ENCODE data around the gene CHPF.
A peak's percentile ranks its signal among the peaks of the same experiment; 100 is the strongest.

The CHPF gene

DNA sequence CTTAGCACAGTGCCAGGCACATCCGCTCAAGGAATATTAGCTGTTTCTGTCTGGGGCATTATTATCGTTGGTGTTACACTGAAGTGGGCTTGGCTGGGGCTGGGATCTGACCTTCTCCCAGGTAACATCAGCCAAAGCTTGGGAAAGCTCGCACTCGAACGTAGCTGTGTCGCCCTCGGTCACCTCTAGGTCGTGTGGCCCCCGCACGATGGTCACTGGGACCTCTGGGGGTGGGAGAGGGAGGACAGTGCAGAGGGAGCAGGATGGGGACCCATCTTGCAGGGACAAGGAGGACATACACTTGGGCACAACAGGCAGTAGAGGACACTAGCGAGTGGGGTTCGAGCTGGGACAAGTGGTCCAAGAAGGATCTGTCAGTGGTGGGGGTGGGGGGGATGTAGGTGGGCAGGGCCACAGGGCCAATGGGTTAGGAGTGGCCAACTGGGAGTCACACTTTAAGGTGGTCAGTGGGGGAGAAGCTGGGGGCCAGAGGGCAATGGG is 9.9 kb upstream of the CHPF start:
- H3K4me3 ChIP-seq (replicated peaks; ENCODE audit: insufficient read depth, low read length) = no peak overlapping the region
- peaks cover 28% of the 10 kb centered on the region for H3K27me3 ChIP-seq (ENCODE audit: insufficient read depth, poor library complexity, severe bottlenecking)

DNA sequence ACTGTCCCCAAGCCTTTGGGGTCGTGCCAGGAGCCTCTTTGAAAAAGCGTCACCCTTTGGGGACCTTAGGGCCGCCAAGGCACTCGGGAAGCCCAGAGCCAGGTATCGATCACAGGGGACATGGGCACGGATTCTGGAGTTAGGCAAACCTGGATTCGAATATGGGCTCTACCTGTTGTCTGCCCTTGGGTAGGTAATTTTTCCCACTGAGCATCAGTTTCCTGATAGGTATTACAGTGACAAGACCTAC is 9.5 kb upstream of the CHPF start:
- H3K27me3 ChIP-seq (ENCODE audit: insufficient read depth, poor library complexity, severe bottlenecking) = peaks cover 28% of the 10 kb centered on the region
- no peak overlapping the region for H3K27ac ChIP-seq (replicated peaks)
- H3K4me3 ChIP-seq (replicated peaks; ENCODE audit: insufficient read depth, low read length) = no peak overlapping the region
- TF ChIP-seq, protein P1, sequence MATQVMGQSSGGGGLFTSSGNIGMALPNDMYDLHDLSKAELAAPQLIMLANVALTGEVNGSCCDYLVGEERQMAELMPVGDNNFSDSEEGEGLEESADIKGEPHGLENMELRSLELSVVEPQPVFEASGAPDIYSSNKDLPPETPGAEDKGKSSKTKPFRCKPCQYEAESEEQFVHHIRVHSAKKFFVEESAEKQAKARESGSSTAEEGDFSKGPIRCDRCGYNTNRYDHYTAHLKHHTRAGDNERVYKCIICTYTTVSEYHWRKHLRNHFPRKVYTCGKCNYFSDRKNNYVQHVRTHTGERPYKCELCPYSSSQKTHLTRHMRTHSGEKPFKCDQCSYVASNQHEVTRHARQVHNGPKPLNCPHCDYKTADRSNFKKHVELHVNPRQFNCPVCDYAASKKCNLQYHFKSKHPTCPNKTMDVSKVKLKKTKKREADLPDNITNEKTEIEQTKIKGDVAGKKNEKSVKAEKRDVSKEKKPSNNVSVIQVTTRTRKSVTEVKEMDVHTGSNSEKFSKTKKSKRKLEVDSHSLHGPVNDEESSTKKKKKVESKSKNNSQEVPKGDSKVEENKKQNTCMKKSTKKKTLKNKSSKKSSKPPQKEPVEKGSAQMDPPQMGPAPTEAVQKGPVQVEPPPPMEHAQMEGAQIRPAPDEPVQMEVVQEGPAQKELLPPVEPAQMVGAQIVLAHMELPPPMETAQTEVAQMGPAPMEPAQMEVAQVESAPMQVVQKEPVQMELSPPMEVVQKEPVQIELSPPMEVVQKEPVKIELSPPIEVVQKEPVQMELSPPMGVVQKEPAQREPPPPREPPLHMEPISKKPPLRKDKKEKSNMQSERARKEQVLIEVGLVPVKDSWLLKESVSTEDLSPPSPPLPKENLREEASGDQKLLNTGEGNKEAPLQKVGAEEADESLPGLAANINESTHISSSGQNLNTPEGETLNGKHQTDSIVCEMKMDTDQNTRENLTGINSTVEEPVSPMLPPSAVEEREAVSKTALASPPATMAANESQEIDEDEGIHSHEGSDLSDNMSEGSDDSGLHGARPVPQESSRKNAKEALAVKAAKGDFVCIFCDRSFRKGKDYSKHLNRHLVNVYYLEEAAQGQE (IDR thresholded peaks at IDR 0.05; ENCODE audit: insufficient replicate concordance, low read depth) = no peak
- TF ChIP-seq, protein P2, sequence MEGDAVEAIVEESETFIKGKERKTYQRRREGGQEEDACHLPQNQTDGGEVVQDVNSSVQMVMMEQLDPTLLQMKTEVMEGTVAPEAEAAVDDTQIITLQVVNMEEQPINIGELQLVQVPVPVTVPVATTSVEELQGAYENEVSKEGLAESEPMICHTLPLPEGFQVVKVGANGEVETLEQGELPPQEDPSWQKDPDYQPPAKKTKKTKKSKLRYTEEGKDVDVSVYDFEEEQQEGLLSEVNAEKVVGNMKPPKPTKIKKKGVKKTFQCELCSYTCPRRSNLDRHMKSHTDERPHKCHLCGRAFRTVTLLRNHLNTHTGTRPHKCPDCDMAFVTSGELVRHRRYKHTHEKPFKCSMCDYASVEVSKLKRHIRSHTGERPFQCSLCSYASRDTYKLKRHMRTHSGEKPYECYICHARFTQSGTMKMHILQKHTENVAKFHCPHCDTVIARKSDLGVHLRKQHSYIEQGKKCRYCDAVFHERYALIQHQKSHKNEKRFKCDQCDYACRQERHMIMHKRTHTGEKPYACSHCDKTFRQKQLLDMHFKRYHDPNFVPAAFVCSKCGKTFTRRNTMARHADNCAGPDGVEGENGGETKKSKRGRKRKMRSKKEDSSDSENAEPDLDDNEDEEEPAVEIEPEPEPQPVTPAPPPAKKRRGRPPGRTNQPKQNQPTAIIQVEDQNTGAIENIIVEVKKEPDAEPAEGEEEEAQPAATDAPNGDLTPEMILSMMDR (IDR thresholded peaks at IDR 0.05; ENCODE audit: insufficient read depth, low read length) = no peak
- TF ChIP-seq GABPA (IDR thresholded peaks at IDR 0.05; ENCODE audit: low read depth) = no peak
- no peak for TF ChIP-seq POLR2AphosphoS5 (IDR thresholded peaks at IDR 0.05; ENCODE audit: low read depth)
- TF ChIP-seq SPI1 (IDR thresholded peaks at IDR 0.05; ENCODE audit: borderline replicate concordance, low read depth) = no peak
- no peak for DNase-seq (ENCODE audit: low read depth in 1 of 2, low spot score in 1 of 2)

More for the DNA sequence above, 9.9 kb upstream of the CHPF start:
- TF ChIP-seq, protein P1 (IDR thresholded peaks at IDR 0.05; ENCODE audit: insufficient replicate concordance, low read depth) = no peak
- TF ChIP-seq GABPA (IDR thresholded peaks at IDR 0.05; ENCODE audit: low read depth) (no peak), POLR2AphosphoS5 (IDR thresholded peaks at IDR 0.05; ENCODE audit: low read depth) (no peak), SPI1 (IDR thresholded peaks at IDR 0.05; ENCODE audit: borderline replicate concordance, low read depth) (no peak)
- TF ChIP-seq, protein P2 (IDR thresholded peaks at IDR 0.05; ENCODE audit: insufficient read depth, low read length) = no peak
- DNase-seq (ENCODE audit: low read depth in 1 of 2, low spot score in 1 of 2) = no peak
- no peak overlapping the region for H3K27ac ChIP-seq (replicated peaks)

DNA sequence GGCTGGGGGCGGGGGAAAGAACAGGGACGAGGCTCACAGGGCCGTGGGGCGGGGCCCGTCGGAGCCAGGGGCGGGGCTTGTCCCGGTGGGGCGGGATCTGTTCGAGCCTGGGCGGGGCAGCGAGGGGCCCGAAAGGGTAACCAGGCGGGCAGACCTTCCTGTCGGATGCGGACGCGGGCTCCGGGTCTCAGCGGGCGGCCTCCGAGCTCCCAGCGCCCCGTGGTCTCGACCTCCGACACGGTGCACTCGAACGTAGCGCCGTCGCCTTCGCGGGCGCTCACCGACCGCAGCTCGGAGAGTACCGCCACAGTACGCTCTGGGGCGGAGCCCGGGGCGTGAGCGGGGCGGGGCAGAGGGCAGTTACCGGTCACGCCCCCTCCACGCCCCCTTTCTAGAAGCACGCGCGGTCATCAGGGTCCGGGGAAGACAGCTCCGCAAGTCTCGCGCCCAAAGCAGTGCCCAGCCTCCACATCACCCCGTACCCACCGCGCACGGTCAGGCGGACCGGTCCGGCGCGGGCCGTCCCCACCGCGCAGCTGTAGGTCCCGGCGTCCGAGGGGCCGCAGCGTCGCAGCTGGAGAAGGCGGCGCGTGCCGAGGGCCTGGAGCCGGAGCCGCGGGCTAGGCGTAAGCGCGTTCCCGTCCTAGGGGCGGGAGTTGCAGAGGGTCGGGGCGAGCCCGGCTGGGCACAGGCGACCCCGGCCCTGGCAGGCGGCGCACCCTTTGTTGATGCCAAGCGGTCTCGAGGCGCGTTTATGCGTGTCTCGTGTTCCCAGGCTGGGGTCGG is 9.0 kb upstream of the CHPF start:
- TF ChIP-seq GABPA (IDR thresholded peaks at IDR 0.05; ENCODE audit: low read depth) (no peak), POLR2AphosphoS5 (IDR thresholded peaks at IDR 0.05; ENCODE audit: low read depth) (no peak)
- TF ChIP-seq, protein P2 (IDR thresholded peaks at IDR 0.05; ENCODE audit: insufficient read depth, low read length) = no peak
- peaks cover 28% of the 10 kb centered on the region for H3K27me3 ChIP-seq (ENCODE audit: insufficient read depth, poor library complexity, severe bottlenecking)
- no peak overlapping the region for H3K27ac ChIP-seq (replicated peaks)
- DNase-seq (ENCODE audit: low read depth in 1 of 2, low spot score in 1 of 2) = peak in 1 of 2 experiments; percentile 45
- H3K4me3 ChIP-seq (replicated peaks; ENCODE audit: insufficient read depth, low read length) = peak overlapping the region; percentile 29

Data from HL-60 (cell line).